Renal pelvis (tissue), 4 donors: ENCODE data around the gene LCN12. TPM values are rescaled to one million over a fixed set of nuclear protein-coding genes. Genes with fewer than 3 reads are reported as not detected.

Source experiments
- DNase-seq: peaks from one replicate; pipeline ENCODE4 v3.0.0-alpha.2; 2013
- polyA plus RNA-seq, 3 donors: library from polyadenylated mRNA; unstranded; fragments of 120-200 nt; gene quantifications; one replicate each; pipeline ENCODE4 v1.2.1, GENCODE V29; 2013; ENCODE audit not compliant: insufficient read length in 3 of 3

The LCN12 gene
- polyA plus RNA-seq, 3 donors = 23.7 to 39.5 (median 37.3) TPM

DNA sequence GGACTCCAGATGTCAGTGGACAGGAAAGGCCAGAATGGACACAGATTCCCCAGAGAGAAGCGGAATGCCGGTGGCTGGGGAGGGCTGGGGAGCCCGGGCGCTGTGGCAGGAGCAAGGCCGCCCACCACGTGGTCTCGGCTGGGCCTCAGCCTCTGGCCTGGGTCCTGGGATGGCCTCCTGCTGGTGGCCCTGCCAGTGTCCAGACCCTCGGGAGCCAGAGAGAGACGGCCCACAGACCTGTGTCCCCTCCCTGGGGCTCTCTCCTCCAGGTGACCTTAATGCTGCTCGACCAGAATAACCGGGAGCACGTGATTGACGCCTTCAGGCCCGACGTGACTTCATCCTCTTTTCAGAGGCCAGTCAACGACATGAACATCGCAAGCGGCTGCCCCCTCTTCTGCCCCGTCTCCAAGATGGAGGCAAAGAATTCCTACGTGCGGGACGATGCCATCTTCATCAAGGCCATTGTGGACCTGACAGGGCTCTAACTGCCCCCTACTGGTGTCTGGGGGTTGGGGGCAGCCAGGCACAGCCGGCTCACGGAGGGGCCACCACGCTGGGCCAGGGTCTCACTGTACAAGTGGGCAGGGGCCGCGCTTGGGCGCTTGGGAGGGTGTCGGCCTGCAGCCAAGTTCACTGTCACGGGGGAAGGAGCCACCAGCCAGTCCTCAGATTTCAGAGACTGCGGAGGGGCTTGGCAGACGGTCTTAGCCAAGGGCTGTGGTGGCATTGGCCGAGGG lies 26.5 kb upstream of the LCN12 start:
- no peak for DNase-seq

GRCh38 chr9:136926154-136926704 lies 25.8 kb upstream of the LCN12 start:
- DNase-seq = no peak

DNA sequence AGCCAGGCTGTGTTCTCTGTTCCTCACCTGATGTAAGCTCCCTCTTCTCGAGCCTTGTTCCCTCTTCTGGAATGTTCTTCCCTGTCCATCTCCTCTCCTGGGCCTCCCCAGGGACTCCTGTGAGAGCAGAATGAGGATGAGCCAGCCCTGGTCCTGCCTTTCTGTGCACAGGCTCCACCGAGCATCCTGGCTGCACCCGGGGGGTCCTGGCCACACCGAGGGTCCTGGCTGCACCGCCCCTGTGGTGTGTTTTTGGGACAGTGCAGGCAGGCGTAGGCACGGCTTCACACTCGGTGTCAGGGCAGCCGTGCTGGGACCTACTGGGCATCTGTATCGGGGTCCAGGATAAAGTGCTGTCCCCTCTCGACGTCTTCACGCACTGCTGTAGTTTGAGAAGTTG lies 25.3 kb upstream of the LCN12 start:
- no peak for DNase-seq

DNA sequence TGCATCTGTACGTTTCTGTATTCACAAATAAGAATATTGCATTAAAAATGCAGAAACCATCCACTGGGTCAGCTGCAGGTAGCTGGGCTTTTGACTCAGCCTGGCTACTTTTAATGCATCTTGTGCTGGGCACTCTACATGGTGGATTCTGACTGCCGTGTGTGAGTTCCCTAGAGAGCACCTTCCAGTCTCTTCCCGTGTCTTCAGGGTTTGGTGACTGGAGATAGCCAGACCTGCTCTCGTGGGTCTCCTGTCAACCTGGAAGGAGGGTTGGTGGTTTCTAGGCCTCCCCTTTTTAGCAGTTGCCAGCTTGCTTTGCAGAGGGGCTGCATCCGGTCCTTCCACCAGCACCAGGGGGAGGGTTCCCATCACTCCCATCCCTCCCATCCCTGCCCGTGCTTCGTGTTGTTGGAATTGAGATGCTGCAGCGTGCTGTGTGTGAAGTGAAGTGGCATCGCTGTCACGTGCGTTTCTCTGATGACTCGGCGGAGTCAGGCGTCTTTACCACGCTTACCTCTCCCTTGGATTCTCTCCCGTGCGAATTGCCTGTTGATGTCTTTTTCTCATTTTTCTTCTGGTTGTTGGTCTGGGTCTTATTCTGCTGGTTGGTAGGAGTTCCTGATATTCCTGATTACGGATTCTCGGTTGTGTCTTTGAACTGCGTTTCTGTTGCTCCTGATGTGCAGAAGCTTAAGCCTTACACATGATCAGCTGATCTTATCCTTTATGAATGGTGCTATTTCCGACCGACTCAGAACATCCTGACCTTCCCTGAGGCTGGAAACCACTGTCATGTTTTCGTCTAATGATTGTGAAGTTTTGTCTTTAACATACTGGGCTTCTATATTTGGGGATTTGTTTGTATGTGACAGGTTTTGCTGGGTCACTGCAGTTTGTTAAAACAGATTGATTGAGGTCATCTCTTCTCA lies 24.5 kb upstream of the LCN12 start:
- DNase-seq = no peak

- no peak for DNase-seq
Observed at GRCh38 chr9:136928591-136928990, 23.5 kb upstream of the LCN12 start.

DNA sequence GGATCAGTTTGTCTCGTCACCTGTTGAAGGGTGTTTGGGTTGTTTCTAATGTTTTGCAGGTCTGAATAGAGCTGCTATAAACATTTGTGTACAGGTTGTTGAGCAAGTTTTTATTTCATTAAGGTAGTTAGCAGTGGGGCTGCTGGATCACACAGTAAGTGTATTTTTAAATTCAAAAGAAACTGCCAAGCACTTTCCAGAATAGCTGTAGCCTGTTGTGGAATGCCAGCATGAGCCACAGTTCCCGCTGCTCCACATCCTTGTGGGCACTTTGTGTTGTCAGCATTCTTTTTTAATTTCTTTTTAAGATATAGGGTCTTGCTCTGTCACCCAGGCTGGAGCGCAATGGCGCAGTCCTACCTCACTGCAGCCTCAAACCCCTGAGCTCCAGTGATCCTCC lies 22.1 kb upstream of the LCN12 start:
- DNase-seq = no peak

- no peak for DNase-seq
Observed at GRCh38 chr9:136931611-136932130, 20.4 kb upstream of the LCN12 start.

GRCh38 chr9:136934277-136934676 lies 17.8 kb upstream of the LCN12 start:
- no peak for DNase-seq

DNA sequence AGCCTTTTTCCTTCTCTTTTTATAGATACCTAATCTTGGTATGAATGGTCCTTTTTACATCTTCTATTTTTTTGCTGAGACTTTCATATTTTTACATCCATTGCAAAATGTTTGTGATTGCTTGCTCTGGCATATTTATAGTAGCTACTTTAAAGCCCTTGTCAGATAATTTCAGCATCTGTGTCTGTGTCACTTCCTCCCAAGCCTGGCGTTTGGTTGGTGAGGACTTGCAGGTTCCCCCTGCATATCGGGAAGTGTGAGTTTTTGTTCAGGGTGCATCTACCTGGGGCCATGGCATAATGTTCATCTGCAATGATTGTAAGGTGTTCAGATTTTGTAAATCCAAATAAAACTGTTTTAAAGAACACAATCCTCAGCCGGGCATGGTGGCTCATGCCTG lies 16.4 kb upstream of the LCN12 start:
- no peak for DNase-seq

GRCh38 chr9:136936645-136937170 lies 15.4 kb upstream of the LCN12 start:
- no peak for DNase-seq

- no peak for DNase-seq
Observed at GRCh38 chr9:136937186-136938001, 14.7 kb upstream of the LCN12 start.

DNA sequence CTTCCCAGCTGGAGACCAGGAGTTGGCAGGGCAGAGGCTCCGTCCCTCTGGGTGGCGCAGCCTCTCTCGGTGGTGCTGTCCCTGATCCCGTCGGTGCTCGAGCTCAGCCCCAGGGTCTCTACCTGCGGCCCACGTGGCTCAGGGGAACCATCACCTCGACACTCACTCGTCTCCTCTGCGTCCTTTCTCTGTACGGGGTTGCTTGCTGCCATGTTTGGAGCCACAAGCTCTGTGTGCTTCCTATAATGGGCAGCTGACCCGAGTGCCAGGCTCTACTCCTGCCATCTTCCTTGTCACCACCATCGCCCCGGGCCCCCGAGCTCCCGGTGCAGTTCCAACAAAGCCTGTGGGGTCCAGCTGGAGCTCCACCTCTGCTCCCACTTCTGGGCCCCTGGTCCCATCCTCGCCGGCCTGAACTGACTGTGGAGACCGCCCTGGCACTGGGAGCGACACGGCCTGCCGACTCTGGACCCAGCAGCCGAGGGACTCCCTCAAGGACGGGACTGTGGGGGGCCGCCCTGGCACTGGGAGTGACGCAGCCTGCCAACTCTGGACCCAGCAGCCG lies 12.6 kb upstream of the LCN12 start:
- DNase-seq = no peak

GRCh38 chr9:136939996-136940525 lies 12.0 kb upstream of the LCN12 start:
- no peak for DNase-seq

DNA sequence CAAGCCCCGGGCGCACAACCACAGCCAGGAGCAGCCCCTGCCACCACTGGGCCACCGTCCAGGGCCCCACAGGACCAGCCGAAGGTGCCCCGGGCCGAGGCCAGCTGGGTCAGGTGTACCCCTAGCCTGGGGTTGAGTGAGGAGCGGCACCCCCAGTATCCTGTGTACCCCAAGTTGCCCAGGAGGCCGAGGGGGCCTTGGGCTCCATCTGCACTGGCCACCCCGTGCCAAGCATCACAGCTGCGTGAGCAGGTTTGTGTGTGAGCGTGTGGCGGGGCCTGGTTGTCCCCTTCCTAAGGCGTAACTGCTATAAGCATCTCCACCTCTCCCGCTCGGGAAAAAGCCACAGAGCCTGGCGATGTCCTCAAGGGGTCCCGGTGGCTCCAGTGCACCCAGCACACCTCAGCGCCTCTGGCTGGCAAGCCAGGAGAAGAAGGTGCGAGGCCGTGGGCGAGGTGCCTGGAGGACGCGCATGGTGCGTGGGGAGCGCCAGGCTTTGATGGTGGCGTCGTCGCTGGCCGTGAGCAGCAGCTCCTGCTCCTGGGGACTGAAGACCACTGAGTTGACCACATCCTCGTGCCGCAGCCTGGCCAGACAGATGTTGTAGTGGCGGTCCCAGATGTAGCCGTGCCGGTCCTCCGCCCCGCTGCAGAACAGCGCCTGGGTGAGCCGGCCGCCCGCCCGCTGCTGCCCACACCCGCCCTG lies 11.4 kb upstream of the LCN12 start:
- no peak for DNase-seq

DNA sequence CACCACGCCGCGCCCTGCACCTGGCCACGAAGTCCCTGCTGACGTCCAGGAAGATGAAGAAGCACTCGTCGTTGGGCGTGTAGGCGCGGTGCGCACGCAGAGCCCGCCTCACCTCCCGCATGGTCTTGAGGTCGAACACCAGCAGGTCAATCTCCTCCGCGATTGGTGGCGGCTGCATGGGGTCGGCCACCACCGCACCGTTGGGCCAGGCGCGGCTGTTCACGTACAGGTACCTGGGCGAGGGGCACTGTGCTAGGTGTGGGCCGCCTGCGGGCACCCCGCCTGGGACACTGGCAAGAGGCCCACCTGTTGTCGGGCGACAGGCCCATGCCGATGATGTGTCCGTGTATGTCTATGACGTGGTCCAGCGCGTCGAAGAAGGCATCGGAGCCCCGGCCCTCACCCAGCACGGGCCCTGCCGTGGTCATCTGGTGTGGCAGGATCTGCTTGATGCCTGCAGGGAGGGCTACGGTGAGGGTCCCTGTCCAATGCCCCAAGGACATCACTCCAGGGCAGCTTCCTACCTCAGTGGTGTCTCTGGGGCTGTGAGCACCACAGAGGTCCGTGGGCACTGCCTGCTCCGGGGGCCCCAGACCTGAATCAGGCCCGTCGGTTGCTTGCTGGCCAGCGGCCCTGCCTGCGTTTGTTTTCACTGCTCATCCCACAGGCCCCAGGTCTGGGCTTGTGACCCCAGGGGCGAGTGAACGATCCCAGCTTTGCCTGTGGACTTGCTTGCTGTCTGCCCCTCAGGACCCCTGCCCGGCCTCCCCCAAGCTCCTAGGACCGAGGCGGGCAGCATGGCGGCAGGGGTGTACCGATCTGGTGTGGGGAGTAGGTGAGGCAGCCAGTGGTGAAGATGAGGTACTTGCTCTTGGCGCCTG lies 10.6 kb upstream of the LCN12 start:
- no peak for DNase-seq

DNA sequence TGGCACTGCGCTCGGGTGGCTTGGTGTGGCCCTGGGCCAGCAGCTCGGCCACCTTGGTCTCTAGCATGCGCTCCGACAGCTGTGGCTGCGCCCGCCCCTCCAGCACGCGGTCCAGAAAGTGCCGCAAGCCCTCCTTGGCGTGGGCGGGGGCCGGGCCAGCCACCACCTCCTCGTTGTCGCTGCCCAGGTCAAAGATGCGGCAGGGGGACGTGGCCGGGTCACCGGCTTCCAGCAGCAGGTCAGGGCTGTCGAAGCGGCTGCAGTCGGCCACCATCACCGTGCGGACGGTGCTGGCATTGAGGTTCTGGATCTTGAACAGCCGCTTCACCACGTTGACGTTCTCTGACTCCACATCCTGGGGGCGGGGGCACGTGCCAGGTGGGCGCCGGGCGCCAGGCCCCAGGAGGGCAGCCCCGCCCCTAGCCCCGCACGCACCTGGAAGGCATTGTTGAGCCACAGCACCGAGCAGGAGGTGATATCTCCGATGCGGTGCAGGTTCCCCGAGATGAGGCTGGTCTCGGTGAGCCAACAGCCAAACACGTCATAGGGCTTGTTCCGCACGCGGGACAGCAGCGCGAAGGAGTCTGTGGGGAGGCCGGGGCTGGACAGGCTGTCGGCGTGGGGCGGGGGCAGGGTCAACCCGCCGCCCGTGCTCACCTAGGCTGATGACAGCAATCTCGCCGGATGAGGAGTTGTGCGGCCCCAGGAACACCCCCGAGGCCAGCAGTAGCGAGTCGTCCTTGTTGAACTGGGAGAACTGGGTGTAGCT lies 9.8 kb upstream of the LCN12 start:
- DNase-seq = no peak

DNA sequence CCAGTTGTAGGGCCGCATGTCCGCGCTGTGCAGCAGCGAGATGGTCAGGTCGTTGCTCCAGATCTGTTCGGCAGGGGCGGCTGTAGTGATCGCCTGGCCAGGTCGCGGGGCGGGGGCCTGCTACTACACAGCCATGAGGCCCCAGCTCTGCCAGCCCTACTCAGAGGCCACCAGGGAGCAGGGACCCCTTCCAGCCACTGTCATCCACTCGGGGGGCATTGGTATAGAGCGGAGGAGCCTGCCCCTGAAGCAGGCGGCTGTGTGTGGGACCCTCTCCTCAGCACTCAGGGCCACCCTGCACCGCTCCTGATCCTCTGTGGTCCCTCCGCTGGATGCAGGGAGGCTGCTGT lies 9.2 kb upstream of the LCN12 start:
- no peak for DNase-seq
